GM12874 (cell line): ENCODE measurements around the gene TIMM23.
A peak's percentile ranks its signal among the peaks of the same experiment; 100 is the strongest.

ENCODE experiments used
- CTCF ChIP-seq: IDR thresholded peaks from 2 replicates; pipeline ENCODE4 v1.5.1; 2011; ENCODE audit warnings: low read depth, mild to moderate bottlenecking, control low read depth, low read length, moderate library complexity; ENCODE audit not compliant: insufficient read depth

Gene TIMM23

GRCh38 chr10:46025406-46025805, 53.1 kb downstream of the TIMM23 start:
- TF ChIP-seq CTCF = no peak

GRCh38 chr10:46026106-46026505, 53.8 kb downstream of the TIMM23 start:
- TF ChIP-seq CTCF = no peak

GRCh38 chr10:46028584-46029460, 56.5 kb downstream of the TIMM23 start:
- peak; percentile 58; the same call in 1 of the 2 replicates for TF ChIP-seq CTCF

- TF ChIP-seq CTCF = no peak
These were observed 57.3 kb downstream of the TIMM23 start for GRCh38 chr10:46029461-46030030.

GRCh38 chr10:46030091-46030937, 58.0 kb downstream of the TIMM23 start, which contains the start of gene NCOA4:
TSS of gene NCOA4 (minus strand) at chr10:46030623. CDS start at chr10:46016680, 13,943 bp downstream.
- TF ChIP-seq CTCF = peak; percentile 86

GRCh38 chr10:46031648-46032532, 59.6 kb downstream of the TIMM23 start:
- TF ChIP-seq CTCF = no peak
